HL-60/S4 treated with retinoic acid at 250 ng/mL for 4 days and 3 days (cell line): Measurements from ENCODE around the gene DEFB129.
"Not testable (repeated sequence)": the region's sequence is repeated elsewhere in the genome, so short reads cannot be mapped to it uniquely, and the experiment has no call there.

Source experiments
- in situ Hi-C: fragments of 300-500 bp; cut with MboI; formaldehyde crosslinking; loops from 2 replicates; pipeline ENCODE4 v1.7.0; 2022; ENCODE audit warnings: low sequenced_read_pairs

DEFB129 gene

DNA sequence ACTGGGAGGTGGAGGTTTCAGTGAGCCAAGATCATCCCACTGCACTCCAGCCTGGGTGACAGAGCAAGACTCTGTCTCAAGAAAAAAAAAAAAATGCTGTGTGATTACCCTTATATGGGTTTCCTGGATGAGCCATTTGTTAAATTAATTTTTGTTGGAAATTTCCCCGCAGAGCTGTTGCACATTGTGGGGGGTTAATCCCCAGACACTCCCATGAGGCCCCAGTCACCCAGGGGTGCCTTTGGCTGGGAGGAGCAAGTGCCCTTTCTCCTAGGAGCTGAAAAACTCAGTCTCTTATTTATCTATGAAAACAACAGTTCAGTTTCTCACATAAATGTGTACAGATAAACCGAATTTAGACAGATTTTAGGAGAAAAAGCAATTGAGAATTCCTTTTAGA, 25.7 kb downstream of the DEFB129 start:
- in situ Hi-C loops, result no loop called here

DNA sequence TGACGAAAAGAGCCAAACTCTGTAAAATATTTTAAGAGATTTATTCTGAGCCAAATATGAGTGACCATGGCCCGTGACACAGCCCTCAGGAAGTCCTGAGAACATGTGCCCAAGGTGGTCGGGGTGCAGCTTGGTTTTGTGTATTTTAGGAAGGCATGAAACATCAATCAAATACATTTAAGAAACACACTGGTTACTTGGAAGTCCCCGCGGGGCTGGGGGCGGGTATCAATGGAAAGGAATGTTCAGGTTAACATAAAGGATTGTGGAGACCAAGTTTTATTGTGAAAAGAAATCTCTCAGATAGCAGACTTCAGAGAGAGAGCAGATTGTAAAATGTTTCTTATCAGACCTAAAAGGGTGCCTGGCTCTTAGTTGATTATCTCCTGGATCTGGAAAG, 26.4 kb downstream of the DEFB129 start:
- in situ Hi-C loops, result not testable (repeated sequence)

DNA sequence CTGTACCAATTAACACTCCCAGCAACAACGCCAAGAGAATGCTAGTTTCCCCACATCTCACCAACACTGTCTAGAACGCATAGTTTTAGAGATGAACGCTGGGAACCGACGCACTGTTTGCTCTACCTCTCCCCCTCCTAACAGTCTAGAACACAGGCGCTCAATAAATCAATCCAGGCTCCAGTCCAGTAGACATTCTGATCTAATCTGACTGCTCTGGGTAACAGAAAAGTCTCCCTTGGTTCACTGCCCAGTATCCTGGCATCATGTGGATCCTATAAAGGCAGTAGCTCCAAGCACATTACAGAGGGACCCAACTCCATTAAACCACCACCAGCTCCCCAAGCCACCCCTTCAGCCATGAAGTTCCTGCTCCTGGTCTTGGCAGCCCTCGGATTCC, 30.4 kb downstream of the DEFB129 start, which contains the start of gene DEFB132:
TSS of gene DEFB132 (plus strand) at position 306 of the 400 bp plus-strand sequence. CDS start at position 361, 55 bp downstream.
- in situ Hi-C loops, result no loop called here

DNA sequence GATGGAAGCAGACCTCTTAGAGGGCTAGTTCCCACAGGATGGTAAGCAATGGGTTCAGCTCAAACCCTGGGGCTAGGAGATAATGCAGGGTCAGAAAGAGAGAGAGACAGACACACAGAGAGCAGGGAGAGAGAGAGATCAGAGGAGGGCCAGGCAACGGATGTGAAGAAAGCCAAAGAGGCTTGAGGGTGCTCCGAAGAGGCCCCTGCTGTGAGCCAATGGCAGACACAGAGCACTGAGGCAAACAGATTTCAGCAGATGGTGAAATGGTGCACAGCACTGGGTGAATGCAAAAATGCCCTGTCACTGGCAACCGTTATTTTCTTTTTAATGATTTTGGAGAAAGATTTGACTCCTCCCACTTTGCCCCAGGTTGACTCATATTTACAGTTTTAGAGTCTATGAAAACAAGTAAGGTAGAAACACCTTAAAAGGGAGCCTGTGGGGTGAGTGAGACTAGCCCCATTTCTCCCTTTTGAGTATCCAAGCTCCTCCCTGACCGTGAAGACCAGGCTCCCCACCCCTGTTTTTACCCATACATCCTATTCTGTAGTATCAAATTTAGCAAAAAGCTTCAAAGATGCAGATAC, 31.3 kb downstream of the DEFB129 start:
- in situ Hi-C loops, result no loop called here

DNA sequence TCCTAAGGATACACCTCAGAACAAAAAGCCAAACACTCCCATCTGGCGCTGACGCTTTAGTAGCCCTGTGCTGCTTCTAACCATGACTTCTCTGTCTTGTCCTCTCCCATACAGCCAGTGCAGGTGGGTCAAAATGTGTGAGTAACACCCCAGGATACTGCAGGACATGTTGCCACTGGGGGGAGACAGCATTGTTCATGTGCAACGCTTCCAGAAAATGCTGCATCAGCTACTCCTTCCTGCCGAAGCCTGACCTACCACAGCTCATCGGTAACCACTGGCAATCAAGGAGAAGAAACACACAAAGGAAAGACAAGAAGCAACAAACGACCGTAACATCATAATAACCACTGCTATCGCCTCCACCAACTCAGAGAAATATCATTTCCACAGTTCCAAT, 31.9 kb downstream of the DEFB129 start:
- in situ Hi-C loops, result no loop called here

DNA sequence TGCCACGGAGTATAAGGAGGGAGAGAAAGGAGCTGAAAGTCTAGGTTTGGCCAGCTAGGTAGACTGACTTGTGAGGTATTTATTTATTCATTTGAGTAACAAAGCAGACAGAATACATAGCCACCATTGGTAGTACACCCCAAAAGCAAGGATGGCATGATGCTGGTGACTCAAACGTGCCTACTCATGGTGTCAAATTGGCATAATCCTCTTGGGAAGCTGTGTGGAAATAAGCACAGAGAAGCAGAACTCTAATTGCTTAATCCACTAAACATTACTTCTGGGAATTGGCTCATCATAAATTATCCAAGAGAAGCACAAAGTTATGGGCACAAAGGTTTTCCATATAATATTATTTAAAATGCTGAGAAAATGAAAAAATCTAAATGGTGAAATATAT, 32.9 kb downstream of the DEFB129 start:
- in situ Hi-C loops, result no loop called here

DNA sequence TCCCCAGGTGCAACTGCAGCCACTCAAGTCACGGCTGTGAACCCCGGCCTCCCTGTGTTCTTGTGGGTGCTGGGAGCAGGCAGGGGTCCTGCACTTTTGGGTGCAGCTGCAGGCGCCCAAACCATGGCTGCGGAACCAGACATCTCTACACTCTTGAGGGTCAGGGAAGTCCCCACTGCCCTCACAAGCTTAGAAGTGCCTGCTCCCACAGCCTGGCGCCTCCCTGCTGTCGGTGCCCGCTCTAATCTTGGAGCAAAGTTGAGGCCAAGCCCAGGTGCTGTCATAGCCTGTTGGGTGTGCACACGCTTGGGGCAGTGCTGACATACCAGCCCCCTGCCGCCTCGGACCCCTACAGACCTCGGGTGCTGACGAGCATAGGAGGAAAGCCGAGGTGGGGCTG, 36.6 kb downstream of the DEFB129 start:
- in situ Hi-C loops, result no loop called here

DNA sequence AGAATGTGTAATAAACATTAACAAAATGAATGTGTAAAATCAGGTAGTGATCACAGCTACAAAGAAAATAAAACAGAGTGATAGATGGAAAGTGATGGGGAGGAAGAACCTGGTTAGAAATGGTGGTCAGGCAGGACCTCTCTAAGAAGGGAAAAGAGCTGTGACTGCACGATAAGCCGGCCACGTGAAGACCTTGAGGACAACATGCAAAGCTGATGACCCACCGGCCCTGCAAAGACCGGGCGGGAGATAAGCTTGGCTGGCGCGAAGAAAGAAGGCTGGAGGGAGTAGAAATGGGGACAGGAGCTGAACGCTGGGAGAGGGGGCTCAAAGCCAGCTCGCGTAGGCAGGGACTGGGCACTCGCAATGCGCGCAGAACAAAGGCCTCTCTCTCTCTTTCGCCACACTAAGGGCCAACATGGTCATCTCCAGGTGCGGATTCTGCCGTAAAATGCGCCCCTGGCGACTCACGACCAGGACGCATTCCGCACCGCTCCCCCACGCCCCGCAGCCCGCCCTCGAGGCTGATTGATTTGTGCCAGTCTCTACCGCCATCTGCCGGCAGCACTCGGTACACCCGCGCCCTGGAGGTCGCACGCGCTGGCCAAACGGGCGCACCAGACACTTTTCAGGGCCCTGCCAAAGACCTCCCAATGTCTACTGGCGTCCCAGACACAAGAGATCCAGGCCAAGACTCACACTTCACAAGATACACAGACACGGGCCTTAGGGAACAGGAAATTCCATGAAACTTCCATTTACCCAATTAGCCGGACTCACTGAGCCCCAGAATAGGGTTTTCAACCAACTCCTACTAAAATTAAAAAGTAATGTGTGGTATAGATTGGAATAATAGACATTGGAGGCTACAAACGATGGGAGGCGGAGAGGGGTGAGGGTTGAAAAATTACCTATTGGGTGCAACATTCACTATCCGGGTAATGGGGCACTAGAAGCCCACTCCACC, 39.8 kb downstream of the DEFB129 start:
- in situ Hi-C loops, result no loop called here

DNA sequence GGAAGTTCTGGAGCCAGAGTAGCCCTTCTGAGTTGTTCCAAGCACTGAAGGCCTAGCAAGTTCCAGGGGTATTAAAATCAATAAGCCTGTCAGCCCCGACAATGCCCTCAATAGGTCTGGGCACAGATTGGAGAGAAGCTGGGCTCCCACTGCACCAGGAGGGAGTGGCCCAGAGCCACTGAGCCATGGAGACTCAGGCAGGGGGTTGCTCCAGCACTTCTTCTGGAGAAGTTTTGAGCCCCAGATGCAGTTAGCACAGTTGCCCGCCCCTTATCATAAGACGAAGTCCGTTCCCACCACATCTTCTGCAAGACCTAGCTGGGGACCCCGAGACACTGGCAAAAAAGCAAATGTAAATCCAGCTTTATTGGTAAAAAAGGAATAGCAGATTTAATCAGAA, 43.5 kb downstream of the DEFB129 start:
- in situ Hi-C loops, result no loop called here

DNA sequence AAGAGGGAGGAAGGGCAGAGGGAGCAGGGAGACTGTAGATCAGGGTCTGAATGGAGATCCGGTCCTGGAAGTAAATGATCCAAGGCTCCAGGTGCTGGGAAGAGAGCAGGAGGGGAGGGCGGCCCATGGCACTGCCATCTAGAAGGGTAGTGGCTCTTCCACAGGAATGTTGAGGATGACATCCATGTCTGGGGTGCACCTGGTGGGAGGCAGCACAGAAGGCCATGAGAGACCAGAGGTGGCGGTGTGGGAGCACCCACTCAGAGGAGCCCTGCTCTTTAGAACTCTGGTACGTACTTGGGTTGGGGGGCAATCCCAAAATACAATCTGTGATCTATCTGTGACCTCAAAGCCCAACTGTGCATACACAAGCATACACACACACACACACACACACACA, 44.0 kb downstream of the DEFB129 start:
- in situ Hi-C loops, result no loop called here

DNA sequence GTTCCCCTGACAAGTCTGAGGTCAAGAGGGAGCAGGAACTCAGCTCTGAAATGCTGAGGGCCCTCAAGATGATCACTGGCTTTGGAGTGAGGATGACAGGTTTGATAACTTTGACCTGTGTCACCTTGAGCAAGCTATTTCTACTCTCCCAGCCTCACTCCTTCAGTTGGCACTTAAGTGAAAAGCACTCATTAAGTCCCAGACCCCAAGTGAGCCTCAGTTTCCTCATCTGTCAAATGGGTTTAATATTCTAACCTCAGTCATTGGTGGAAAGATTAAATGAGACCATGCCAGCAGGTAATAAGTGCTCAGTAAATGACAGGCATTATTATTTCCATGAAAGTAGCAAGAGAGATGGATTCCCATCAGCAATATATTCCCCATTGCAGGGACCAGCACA, 44.5 kb downstream of the DEFB129 start:
- in situ Hi-C loops, result no loop called here

DNA sequence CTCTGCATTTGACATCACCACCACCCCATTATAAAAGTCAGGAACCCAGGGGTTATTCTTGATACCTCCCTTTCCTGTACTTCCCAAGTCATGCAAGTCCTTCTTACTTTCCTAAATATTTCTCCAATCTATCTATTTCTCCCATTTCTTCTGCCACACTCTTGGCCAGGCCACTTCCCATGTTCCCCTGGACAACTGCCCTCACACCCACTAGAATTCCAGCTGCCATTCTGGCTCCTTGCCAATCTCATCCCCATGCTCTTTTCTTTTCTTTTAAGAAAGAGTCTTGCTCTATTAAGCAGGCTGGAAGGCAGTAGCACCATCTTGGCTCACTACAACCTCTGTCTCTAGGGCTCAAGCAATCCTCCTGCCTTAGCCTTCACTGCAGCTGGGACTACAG, 45.7 kb downstream of the DEFB129 start:
- in situ Hi-C loops, result no loop called here

DNA sequence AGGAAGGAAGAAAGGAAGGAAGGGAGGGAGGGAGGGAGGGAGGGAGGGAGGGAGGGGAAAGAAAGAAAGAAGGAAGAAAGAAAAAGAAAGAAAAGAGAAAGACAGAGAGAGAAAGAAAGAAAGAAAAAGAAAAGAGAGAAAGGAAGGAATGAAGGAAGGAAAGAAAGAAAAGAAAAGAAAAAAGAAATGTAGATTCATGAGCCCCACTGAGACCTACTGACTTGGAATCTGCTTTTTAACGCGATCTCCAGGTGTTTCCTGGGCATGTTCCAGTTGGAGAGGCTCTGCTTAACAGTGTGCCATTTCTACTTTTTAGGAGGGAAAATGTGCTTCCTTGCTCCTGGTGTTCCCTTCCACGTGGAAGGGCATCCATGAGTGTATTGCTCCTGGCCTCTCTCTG, 46.8 kb downstream of the DEFB129 start:
- in situ Hi-C loops, result no loop called here

DNA sequence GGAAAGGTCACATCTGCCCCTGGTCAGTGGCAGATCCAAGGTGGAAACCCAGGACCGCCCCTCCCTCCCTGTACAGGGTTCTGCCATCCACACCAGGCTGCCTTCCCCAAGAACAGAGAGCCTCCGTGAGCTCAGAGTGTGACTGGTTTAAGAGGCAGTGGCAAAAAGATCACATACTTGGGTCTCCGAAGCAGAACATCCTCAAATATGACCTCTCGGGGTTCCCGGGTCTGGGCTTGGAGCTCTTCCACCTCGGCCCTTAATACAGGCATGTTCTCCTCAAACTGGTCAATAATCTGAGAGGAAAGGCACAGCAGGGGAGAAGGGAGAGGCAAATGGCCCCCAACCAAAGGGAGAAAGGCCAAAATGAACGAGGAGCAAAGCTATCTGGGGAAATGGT, 48.7 kb downstream of the DEFB129 start:
- in situ Hi-C loops, result no loop called here

DNA sequence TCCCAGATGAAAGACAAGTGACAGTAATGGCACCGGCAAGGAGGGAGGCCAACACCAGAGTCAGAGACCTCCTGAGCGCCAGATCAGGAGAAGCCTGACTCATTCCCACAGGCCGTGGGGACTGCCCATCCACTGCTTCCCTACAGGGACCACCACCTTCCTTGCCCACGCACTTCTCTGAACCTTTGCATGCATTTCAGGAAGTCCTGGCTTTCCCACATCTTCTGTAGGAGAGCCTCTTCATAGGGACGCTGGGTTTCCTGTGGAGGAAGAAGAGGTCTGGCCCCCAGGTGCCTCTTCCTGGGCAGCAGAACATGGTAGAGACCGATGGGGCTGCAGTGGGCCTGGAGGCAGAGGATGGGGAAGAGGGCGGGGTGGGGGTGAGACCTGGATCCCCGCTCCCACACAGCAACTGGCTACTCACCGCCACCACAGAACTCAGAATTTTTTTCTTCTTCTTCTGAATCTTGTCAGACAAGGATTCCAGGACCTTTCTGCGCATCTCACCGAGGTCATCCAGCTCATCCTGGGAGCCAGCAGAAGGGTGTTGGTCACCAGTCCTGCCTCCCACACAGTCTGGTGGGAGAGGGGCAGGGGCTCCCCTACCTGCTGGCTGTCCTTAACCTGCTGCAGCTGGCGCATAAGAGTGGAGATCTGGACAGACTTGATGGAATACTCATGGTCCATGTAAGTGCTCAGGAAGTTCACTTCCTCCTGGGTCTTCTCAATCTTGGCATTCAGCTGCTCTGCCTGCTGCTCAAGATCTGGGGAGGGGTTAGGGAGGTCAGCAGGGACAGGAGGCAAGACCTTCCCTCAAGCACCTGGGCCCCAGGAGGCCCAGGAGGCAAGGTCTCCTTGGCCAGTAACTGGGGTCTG, 49.8 kb downstream of the DEFB129 start:
- in situ Hi-C loops, result no loop called here

DNA sequence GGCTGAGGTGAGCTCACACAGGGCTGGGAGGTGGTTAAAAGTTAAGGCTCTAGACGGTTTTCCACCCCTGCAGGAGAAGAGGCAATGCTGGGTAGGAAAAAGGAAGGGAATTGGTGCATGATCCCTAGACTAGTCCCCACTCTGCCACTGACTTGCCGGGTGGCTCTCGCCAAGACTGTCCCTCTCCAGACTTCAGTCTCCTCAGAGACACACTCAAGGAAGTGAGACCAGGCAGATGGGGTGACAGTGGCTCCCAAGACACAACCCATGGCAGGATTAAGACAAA, 50.4 kb downstream of the DEFB129 start:
- in situ Hi-C loops, result no loop called here

DNA sequence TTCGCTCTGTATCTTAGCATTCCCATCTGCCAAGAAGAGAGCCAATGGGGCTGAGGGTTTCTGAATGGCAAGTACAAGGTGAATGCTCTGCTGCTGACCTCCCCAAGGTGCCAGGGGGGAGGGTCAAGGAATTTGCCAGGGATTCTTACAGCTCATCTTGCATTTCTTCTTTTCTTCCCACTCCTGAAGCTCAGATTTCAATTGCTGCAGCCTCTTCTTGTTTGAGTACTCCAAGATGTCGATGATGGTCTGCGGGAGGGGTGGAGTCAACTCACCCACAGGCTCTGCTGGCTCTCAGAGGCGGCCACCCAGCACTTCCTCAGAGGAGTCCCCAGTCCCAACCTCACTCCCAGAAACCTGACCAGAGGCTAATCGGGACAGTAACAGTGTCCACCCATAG, 51.1 kb downstream of the DEFB129 start:
- in situ Hi-C loops, result no loop called here

DNA sequence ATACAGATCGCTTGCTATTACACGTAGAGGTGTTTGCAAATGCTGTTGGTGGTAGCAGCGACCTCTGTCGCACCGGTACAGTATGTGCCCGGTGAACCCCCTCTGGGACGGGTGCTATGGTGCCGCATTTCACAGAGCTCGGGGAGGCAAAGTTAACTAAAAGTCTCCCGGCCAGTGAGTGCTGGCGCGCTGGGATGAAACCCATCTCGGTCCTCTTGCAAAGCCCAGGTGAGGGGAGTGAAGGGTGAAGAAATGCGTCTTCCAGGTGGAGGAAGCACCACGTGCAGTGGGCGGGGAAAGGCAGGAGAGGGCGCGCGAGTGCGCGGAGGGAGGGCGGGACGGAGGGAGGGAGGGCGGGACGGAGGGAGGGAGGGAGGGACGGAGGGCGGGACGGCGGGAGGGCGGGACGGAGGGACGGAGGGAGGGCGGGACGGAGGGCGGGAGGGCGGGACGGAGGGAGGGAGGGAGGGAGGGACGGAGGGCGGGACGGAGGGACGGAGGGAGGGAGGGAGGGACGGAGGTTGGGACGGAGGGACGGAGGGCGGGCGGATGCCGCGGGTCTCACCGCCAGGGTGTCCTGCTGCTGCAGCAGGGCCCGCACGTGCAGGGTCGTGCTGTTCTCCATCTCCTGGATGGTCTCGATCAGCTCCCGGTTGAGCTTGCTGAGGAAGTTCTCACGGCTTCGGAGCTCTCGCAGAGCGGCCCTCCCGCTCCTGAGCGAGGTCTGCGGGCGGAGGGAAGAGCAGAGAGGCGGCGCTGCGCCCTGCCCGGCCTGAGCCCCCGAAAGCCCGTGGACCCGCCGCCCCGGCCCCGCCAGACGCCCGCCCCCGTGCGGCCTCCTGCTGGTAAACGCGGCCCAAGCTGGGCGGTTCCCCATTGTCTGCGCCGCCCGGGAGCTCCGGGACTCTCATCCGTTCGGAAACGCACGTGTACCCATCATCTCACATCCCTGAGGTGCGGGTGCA, 51.8 kb downstream of the DEFB129 start:
- in situ Hi-C loops, result no loop called here
